ENCODE results near the gene LIPK. TPM values are rescaled to one million over a fixed set of nuclear protein-coding genes. Genes with fewer than 3 reads are reported as not detected.

LIPK gene
- total and polyA plus RNA-seq, 4 donors: not detected

DNA sequence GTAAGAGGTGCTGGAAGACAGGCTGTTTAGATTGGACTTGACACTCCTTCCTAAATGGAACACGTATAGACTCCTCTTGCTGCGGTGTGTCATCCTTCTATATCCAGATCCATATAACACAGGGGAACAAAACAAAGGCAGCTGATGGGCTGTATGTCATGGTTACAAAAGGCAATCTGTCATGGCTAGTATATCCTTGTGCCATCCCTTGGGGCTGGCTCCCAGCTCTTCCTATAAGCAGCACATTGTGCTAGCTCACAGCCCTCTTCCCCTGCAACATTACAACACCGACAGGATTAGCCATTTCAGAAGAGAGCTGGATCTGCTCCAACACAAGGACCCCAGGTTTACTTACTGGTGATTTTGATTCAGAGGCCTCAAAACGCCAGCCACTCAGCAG is 15.3 kb downstream of the LIPK start:
- TF ChIP-seq, protein P1, sequence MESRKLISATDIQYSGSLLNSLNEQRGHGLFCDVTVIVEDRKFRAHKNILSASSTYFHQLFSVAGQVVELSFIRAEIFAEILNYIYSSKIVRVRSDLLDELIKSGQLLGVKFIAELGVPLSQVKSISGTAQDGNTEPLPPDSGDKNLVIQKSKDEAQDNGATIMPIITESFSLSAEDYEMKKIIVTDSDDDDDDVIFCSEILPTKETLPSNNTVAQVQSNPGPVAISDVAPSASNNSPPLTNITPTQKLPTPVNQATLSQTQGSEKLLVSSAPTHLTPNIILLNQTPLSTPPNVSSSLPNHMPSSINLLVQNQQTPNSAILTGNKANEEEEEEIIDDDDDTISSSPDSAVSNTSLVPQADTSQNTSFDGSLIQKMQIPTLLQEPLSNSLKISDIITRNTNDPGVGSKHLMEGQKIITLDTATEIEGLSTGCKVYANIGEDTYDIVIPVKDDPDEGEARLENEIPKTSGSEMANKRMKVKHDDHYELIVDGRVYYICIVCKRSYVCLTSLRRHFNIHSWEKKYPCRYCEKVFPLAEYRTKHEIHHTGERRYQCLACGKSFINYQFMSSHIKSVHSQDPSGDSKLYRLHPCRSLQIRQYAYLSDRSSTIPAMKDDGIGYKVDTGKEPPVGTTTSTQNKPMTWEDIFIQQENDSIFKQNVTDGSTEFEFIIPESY (IDR thresholded peaks at IDR 0.05): no peak
- TF ChIP-seq NR2F2 (IDR thresholded peaks at IDR 0.05) (no peak), JUND (IDR thresholded peaks at IDR 0.05) (no peak), FOXA2 (IDR thresholded peaks at IDR 0.05) (no peak), YY1 (IDR thresholded peaks at IDR 0.05) (no peak), RAD21 (IDR thresholded peaks at IDR 0.05) (no peak), GABPA (IDR thresholded peaks at IDR 0.05 in 1 of 2, conservative IDR thresholded peaks at IDR 0.05 in 1 of 2) (no peak), SP1 (IDR thresholded peaks at IDR 0.05) (no peak), TAF1 (conservative IDR thresholded peaks at IDR 0.05) (no peak), EGR1 (IDR thresholded peaks at IDR 0.05; ENCODE audit: low read depth in 2 of 2) (no peak), FOXA1 (IDR thresholded peaks at IDR 0.05) (no peak), HNF4G (IDR thresholded peaks at IDR 0.05) (no peak), HNF4A (conservative IDR thresholded peaks at IDR 0.05) (no peak), RXRA (IDR thresholded peaks at IDR 0.05) (no peak)
- TF ChIP-seq, protein P2, sequence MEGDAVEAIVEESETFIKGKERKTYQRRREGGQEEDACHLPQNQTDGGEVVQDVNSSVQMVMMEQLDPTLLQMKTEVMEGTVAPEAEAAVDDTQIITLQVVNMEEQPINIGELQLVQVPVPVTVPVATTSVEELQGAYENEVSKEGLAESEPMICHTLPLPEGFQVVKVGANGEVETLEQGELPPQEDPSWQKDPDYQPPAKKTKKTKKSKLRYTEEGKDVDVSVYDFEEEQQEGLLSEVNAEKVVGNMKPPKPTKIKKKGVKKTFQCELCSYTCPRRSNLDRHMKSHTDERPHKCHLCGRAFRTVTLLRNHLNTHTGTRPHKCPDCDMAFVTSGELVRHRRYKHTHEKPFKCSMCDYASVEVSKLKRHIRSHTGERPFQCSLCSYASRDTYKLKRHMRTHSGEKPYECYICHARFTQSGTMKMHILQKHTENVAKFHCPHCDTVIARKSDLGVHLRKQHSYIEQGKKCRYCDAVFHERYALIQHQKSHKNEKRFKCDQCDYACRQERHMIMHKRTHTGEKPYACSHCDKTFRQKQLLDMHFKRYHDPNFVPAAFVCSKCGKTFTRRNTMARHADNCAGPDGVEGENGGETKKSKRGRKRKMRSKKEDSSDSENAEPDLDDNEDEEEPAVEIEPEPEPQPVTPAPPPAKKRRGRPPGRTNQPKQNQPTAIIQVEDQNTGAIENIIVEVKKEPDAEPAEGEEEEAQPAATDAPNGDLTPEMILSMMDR (IDR thresholded peaks at IDR 0.05; ENCODE audit: low read depth, low read length, missing input control): no peak
- TF ChIP-seq, protein P3, sequence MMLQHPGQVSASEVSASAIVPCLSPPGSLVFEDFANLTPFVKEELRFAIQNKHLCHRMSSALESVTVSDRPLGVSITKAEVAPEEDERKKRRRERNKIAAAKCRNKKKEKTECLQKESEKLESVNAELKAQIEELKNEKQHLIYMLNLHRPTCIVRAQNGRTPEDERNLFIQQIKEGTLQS (IDR thresholded peaks at IDR 0.05): no peak
- TF ChIP-seq, protein P4, sequence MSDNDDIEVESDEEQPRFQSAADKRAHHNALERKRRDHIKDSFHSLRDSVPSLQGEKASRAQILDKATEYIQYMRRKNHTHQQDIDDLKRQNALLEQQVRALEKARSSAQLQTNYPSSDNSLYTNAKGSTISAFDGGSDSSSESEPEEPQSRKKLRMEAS (IDR thresholded peaks at IDR 0.05): no peak
- TF ChIP-seq, protein P5, sequence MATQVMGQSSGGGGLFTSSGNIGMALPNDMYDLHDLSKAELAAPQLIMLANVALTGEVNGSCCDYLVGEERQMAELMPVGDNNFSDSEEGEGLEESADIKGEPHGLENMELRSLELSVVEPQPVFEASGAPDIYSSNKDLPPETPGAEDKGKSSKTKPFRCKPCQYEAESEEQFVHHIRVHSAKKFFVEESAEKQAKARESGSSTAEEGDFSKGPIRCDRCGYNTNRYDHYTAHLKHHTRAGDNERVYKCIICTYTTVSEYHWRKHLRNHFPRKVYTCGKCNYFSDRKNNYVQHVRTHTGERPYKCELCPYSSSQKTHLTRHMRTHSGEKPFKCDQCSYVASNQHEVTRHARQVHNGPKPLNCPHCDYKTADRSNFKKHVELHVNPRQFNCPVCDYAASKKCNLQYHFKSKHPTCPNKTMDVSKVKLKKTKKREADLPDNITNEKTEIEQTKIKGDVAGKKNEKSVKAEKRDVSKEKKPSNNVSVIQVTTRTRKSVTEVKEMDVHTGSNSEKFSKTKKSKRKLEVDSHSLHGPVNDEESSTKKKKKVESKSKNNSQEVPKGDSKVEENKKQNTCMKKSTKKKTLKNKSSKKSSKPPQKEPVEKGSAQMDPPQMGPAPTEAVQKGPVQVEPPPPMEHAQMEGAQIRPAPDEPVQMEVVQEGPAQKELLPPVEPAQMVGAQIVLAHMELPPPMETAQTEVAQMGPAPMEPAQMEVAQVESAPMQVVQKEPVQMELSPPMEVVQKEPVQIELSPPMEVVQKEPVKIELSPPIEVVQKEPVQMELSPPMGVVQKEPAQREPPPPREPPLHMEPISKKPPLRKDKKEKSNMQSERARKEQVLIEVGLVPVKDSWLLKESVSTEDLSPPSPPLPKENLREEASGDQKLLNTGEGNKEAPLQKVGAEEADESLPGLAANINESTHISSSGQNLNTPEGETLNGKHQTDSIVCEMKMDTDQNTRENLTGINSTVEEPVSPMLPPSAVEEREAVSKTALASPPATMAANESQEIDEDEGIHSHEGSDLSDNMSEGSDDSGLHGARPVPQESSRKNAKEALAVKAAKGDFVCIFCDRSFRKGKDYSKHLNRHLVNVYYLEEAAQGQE (IDR thresholded peaks at IDR 0.05): no peak
- 88% methylated on average over 4 of the region's 4 CpGs for WGBS
- DNase-seq (ENCODE audit: low spot score): no peak
- no peak overlapping the region for H3K27ac ChIP-seq (ENCODE audit: low read depth in 1 of 2, low read length in 2 of 2)
- no peaks in the 10 kb centered on the region for H3K4me1 ChIP-seq (ENCODE audit: control insufficient read depth in 4 of 4, insufficient read depth in 4 of 4, low read length in 3 of 4)
- H3K9me3 ChIP-seq (ENCODE audit: control insufficient read depth in 4 of 4, low read length in 3 of 4): no peaks in the 10 kb centered on the region
- H3K36me3 ChIP-seq (ENCODE audit: control insufficient read depth in 4 of 4, insufficient read depth in 3 of 4, low read depth in 1 of 4, low read length in 3 of 4): no peaks in the 10 kb centered on the region
- H3K9ac ChIP-seq (ENCODE audit: low read depth in 1 of 2, low read length in 2 of 2): no peak overlapping the region
- peaks cover 0 to 3% (median 0%) of the 10 kb centered on the region in 4 donors for H3K27me3 ChIP-seq (ENCODE audit: control insufficient read depth in 4 of 4, insufficient read depth in 4 of 4, low read length in 3 of 4)
- H3K4me3 ChIP-seq (ENCODE audit: low read depth in 1 of 3, low read length in 3 of 3): no peak overlapping the region
